H1 (cell line): Measurements from ENCODE around the gene POLR3K. TPM values are rescaled to one million over a fixed set of nuclear protein-coding genes. Genes with fewer than 3 reads are reported as not detected.

Source experiments
- CTCF ChIA-PET: fragments of 300-600 bp; sonication (Branson Sonifier 250); formaldehyde crosslinking; loops from one replicate; lab custom pipeline; 2021; ENCODE audit not compliant: partially characterized antibody; lab: Charles Lee
- POLR2A ChIA-PET: fragments of 300-600 bp; sonication (Branson Sonifier 250); formaldehyde crosslinking; loops from one replicate; lab custom pipeline; 2021; ENCODE audit warnings: inconsistent platforms; ENCODE audit not compliant: partially characterized antibody; lab: Charles Lee
- DNase-seq, 2 experiments: peaks; one replicate each; pipeline versions ENCODE4 v3.0.0 to v3.0.0-alpha.2; 2010 to 2022; ENCODE audit warnings: low spot score in 2 of 2, low read depth in 1 of 2, mixed read lengths in 1 of 2
- FAIRE-seq: peaks from 2 replicates; lab custom pipeline; 2011; peaks lifted over from hg19 to GRCh38; lab: Jason Lieb, UNC
- H2AFZ ChIP-seq: 2 replicates; pipeline ENCODE4 v1.8.1; 2012; ENCODE audit warnings: low read length, inconsistent platforms
- H2AK5ac ChIP-seq: 2 replicates; pipeline ENCODE4 v1.6.1; 2013; ENCODE audit warnings: low read depth, low read length
- H2BK120ac ChIP-seq: replicated peaks from 2 replicates; pipeline ENCODE3; 2013; ENCODE audit warnings: low read depth, low read length, inconsistent platforms
- H2BK12ac ChIP-seq: 2 replicates; pipeline ENCODE4 v1.6.1; 2013; ENCODE audit warnings: low read depth, low read length
- H2BK15ac ChIP-seq: 2 replicates; pipeline ENCODE4 v1.6.1; 2013; ENCODE audit warnings: low read length
- H2BK20ac ChIP-seq: 2 replicates; pipeline ENCODE4 v1.6.1; 2013; ENCODE audit warnings: low read length
- H2BK5ac ChIP-seq: 2 replicates; pipeline ENCODE4 v1.6.1; 2013; ENCODE audit warnings: low read depth, low read length
- H3K14ac ChIP-seq: 2 replicates; pipeline ENCODE4 v1.6.1; 2013; ENCODE audit warnings: inconsistent platforms; ENCODE audit not compliant: insufficient read length
- H3K18ac ChIP-seq: 2 replicates; pipeline ENCODE4 v1.6.1; 2013; ENCODE audit warnings: low read length; ENCODE audit errors: extremely low read depth
- H3K23ac ChIP-seq: 2 replicates; pipeline ENCODE4 v1.6.1; 2013; ENCODE audit warnings: inconsistent platforms; ENCODE audit not compliant: insufficient read length
- H3K23me2 ChIP-seq: 2 replicates; pipeline ENCODE4 v1.6.1; 2013; ENCODE audit warnings: low read depth, low read length
- H3K27ac ChIP-seq: 2 replicates; pipeline ENCODE4 v1.6.1; 2011; ENCODE audit warnings: low read depth, low read length, inconsistent platforms
- H3K27me3 ChIP-seq, 4 experiments: replicated peaks in 1 of 4; 1 replicate in 1 of 4; 2 replicates in 3 of 4; pipeline versions ENCODE4 v1.6.1 to v1.8.1; 2011 to 2013; ENCODE audit warnings: low read length in 3 of 4, mild to moderate bottlenecking in 3 of 4, inconsistent platforms in 2 of 4, mixed read lengths in 2 of 4, moderate library complexity in 1 of 4; ENCODE audit not compliant: control insufficient read depth in 3 of 4, insufficient read depth in 3 of 4; ENCODE audit errors: extremely low read depth in 1 of 4
- H3K36me3 ChIP-seq, 4 experiments: 2 replicates each; pipeline versions ENCODE4 v1.6.1 to v1.8.1; 2011 to 2013; ENCODE audit warnings: mild to moderate bottlenecking in 4 of 4, low read length in 3 of 4, moderate library complexity in 2 of 4, control low read depth in 1 of 4, inconsistent platforms in 1 of 4; ENCODE audit not compliant: insufficient read depth in 4 of 4, control insufficient read depth in 2 of 4
- H3K4ac ChIP-seq: replicated peaks from 2 replicates; pipeline ENCODE3; 2013; ENCODE audit warnings: low read length, low read depth, mixed read lengths, inconsistent platforms; ENCODE audit not compliant: insufficient read length
- H3K4me1 ChIP-seq, 4 experiments: replicated peaks in 1 of 4; 1 replicate in 1 of 4; 2 replicates in 3 of 4; pipeline versions ENCODE4 v1.6.1 to v1.8.1; 2011 to 2013; ENCODE audit warnings: low read length in 3 of 4, inconsistent platforms in 2 of 4, mixed read lengths in 1 of 4; ENCODE audit not compliant: insufficient read depth in 4 of 4, control insufficient read depth in 3 of 4
- H3K4me2 ChIP-seq, 2 experiments: 2 replicates each; pipeline versions ENCODE4 v1.6.1 to v1.8.1; 2011 to 2013; ENCODE audit warnings: low read depth in 2 of 2, low read length in 2 of 2, control low read depth in 1 of 2, inconsistent platforms in 1 of 2, mild to moderate bottlenecking in 1 of 2; ENCODE audit not compliant: insufficient read depth in 1 of 2
- H3K4me3 ChIP-seq, 4 experiments: fragments of 200-600, 300-600 bp in 1 of 4; sonication (generic), shearing (Covaris generic), sonication (Bioruptor Twin) in 1 of 4; 2 replicates each; pipeline versions ENCODE4 v1.5.1 to v1.8.1; 2011 to 2016; ENCODE audit warnings: low read length in 4 of 4, low read depth in 3 of 4, control low read depth in 2 of 4, inconsistent platforms in 2 of 4, mild to moderate bottlenecking in 2 of 4, mixed read lengths in 1 of 4, moderate library complexity in 1 of 4; ENCODE audit not compliant: insufficient read depth in 2 of 4; ENCODE audit errors: extremely low read depth in 1 of 4
- H3K56ac ChIP-seq: replicated peaks from 2 replicates; pipeline ENCODE3; 2013; ENCODE audit warnings: low read depth, mild to moderate bottlenecking, mixed read lengths, low read length, inconsistent platforms; ENCODE audit not compliant: insufficient read length
- H3K79me1 ChIP-seq: 2 replicates; pipeline ENCODE4 v1.6.1; 2013; ENCODE audit warnings: low read depth, low read length, control low read depth
- H3K79me2 ChIP-seq, 2 experiments: 2 replicates each; pipeline versions ENCODE4 v1.6.1 to v1.8.1; 2012 to 2013; ENCODE audit warnings: low read length in 2 of 2, mild to moderate bottlenecking in 2 of 2, inconsistent platforms in 1 of 2; ENCODE audit not compliant: insufficient read depth in 2 of 2, control insufficient read depth in 1 of 2
- H3K9ac ChIP-seq, 4 experiments: replicated peaks in 1 of 4; 1 replicate in 1 of 4; 2 replicates in 3 of 4; pipeline versions ENCODE4 v1.6.1 to v1.8.1; 2011 to 2013; ENCODE audit warnings: low read depth in 3 of 4, low read length in 3 of 4, control low read depth in 2 of 4, mild to moderate bottlenecking in 2 of 4, moderate library complexity in 2 of 4, inconsistent platforms in 1 of 4; ENCODE audit errors: extremely low read depth in 1 of 4
- H3K9me3 ChIP-seq, 2 experiments: 2 replicates each; pipeline versions ENCODE4 v1.6.1 to v1.8.1; 2012 to 2013; ENCODE audit warnings: mild to moderate bottlenecking in 2 of 2, moderate library complexity in 2 of 2, control low read depth in 1 of 2, inconsistent platforms in 1 of 2, low read depth in 1 of 2, low read length in 1 of 2, mixed read lengths in 1 of 2; ENCODE audit not compliant: insufficient read depth in 2 of 2
- H4K20me1 ChIP-seq, 2 experiments: replicated peaks in 1 of 2; 2 replicates each; pipeline versions ENCODE3 to v1.8.1; 2011 to 2013; ENCODE audit warnings: inconsistent platforms in 2 of 2, low read length in 2 of 2, mild to moderate bottlenecking in 1 of 2; ENCODE audit not compliant: insufficient read depth in 2 of 2, control insufficient read depth in 1 of 2
- H4K5ac ChIP-seq: 2 replicates; pipeline ENCODE4 v1.6.1; 2013; ENCODE audit warnings: low read length, low read depth, mixed read lengths, inconsistent platforms; ENCODE audit not compliant: insufficient read length
- H4K8ac ChIP-seq: 2 replicates; pipeline ENCODE4 v1.8.0; 2013; ENCODE audit warnings: mild to moderate bottlenecking, moderate library complexity, low read length, inconsistent platforms; ENCODE audit not compliant: insufficient read depth; ENCODE audit errors: extremely low read depth
- H4K91ac ChIP-seq: replicated peaks from 2 replicates; pipeline ENCODE3; 2013; ENCODE audit warnings: low read length, mixed read lengths, inconsistent platforms; ENCODE audit not compliant: insufficient read length
- CBX8 ChIP-seq: fragments of 300-800, 300-1000 bp; sonication (generic); IDR thresholded peaks from 2 replicates; pipeline ENCODE4 v1.7.1; 2016; ENCODE audit warnings: low read depth, low read length, borderline replicate concordance
- CHD1 ChIP-seq: IDR thresholded peaks from 2 replicates; pipeline ENCODE4 v1.6.1; 2012; ENCODE audit warnings: low read depth, low read length, improper control_type of control experiment
- CHD2 ChIP-seq: IDR thresholded peaks from 2 replicates; pipeline ENCODE4 v1.6.1; 2012; ENCODE audit warnings: low read length, improper control_type of control experiment
- CREB1 ChIP-seq: IDR thresholded peaks from 2 replicates; pipeline ENCODE4 v1.6.1; 2012; ENCODE audit warnings: inconsistent platforms
- EZH2 ChIP-seq: fragments of 200-600 bp; sonication (generic); IDR thresholded peaks from 2 replicates; pipeline ENCODE4 v1.7.1; 2012; ENCODE audit warnings: low read depth, mild to moderate bottlenecking, moderate library complexity, low read length, inconsistent platforms; ENCODE audit not compliant: severe bottlenecking
- FOSL1 ChIP-seq: IDR thresholded peaks from 2 replicates; pipeline ENCODE4 v1.6.1; 2011; ENCODE audit warnings: mild to moderate bottlenecking, low read depth, low read length, moderate library complexity; ENCODE audit not compliant: insufficient read depth
- POLR2AphosphoS5 ChIP-seq: IDR thresholded peaks from 2 replicates; pipeline ENCODE4 v1.6.1; 2011; ENCODE audit warnings: low read depth, low read length
- RNF2 ChIP-seq: fragments of 200-900, 300-1000 bp; sonication (generic); IDR thresholded peaks from 2 replicates; pipeline ENCODE4 v1.7.1; 2016; ENCODE audit warnings: borderline replicate concordance, low read depth, mild to moderate bottlenecking, antibody characterized with exemption, low read length; ENCODE audit not compliant: poor library complexity, severe bottlenecking; ENCODE audit errors: missing control alignments
- SP4 ChIP-seq: IDR thresholded peaks from 2 replicates; pipeline ENCODE4 v1.6.1; 2012; ENCODE audit warnings: low read length, inconsistent platforms
- SRF ChIP-seq: IDR thresholded peaks from 2 replicates; pipeline ENCODE4 v1.6.1; 2011; ENCODE audit warnings: mild to moderate bottlenecking, low read depth, low read length, moderate library complexity
- TAF1 ChIP-seq: IDR thresholded peaks from 2 replicates; pipeline ENCODE4 v1.6.1; 2011; ENCODE audit warnings: mild to moderate bottlenecking, low read depth, low read length
- WGBS, 2 experiments: shearing (Covaris generic) in 1 of 2; methylation state at CpG; one replicate each; pipeline versions ENCODE4 v1.1.6 to v1.1.7; 2013 to 2015; ENCODE audit warnings: low lambda C conversion rate in 2 of 2, mixed read lengths in 2 of 2, inconsistent platforms in 1 of 2, low coverage in 1 of 2, missing lambda C conversion rate in 1 of 2; ENCODE audit not compliant: insufficient replicate concordance in 2 of 2, insufficient coverage in 1 of 2, insufficient read length in 1 of 2; ENCODE audit errors: extremely low coverage in 1 of 2, missing lambda C conversion rate in 1 of 2; 5-methylcytosine and 5-hydroxymethylcytosine counted together
- polyA plus RNA-seq, 7 experiments: library from polyadenylated mRNA; depleted of rRNA in 3 of 7; stranded (reverse) in 5 of 7; unstranded in 2 of 7; fragments of >200 nt in 5 of 7; fragments of 200-250 nt in 2 of 7; gene quantifications; 1 replicate in 5 of 7; 2 replicates in 1 of 7; 4 replicates in 1 of 7; pipeline versions ENCODE4 v1.2.1 to v1.2.3, GENCODE V29; 2011 to 2013; ENCODE audit warnings: missing spikeins in 2 of 7, mixed read lengths in 2 of 7
- total RNA-seq: library from RNA; stranded (reverse); fragmentation: NEBNext Ultra II Directional; extraction: Animal tissue kit (Norgen Biotek cat#: 25700); gene quantifications from 2 replicates; pipeline ENCODE4 v1.2.1, GENCODE V29; 2021
- TF ChIP-seq, protein P1 (sequence below): IDR thresholded peaks from 2 replicates; pipeline ENCODE4 v1.6.1; 2011; ENCODE audit warnings: low read length, improper control_type of control experiment

The POLR3K gene
- total and polyA plus RNA-seq, 2 of the 8 experiments (the other 6 are each of a cell fraction or from before 2014, with no cell fraction given) = 45.4 to 80.5 TPM

DNA sequence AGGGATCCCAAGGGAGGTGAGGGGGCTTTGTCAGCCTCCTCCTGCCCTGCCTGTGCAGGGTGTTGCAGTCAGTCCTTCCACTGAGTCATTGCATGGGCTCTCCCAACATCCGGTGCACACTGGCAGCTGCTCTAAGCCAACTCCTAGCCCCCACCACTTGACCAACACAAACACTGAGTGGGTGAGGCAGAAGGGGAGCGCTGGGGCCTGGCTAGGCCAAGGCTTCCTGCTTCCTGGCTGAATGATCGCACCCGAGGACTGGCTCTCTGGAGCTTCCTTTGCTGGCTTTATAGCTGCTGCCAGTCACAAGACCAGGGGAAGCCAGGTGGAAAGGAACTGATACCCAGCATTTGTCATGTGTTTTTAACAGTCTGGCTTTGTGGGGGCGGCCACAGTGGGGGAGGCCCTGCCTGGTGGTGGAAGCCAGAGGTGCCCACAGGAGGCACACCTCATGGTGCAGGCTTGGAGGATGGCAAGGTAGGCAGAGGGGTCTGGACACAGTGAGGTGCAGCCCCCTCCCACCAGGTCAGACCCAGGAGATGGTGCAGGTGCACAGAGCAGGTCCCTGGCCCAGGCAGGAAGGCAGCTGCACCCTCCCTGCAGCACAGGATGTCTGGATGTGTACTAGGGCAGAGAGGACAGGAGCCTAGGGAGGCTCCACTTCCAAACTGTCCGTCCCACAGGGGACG is 31.5 kb upstream of the POLR3K start:
- Histone ChIP-seq H4K5ac (no peak overlapping the region), H3K4me1 (peaks cover 0 to 8% (median 2%) of the 10 kb centered on the region in 4 experiments; a peak in 5 of 7 replicates), H3K9me3 (no peaks in the 10 kb centered on the region), H2BK20ac (no peak overlapping the region), H3K23ac (no peak overlapping the region), H3K4ac (no peak overlapping the region), H3K56ac (no peak overlapping the region), H3K14ac (no peak overlapping the region), H3K36me3 (peaks cover 7 to 13% (median 12%) of the 10 kb centered on the region in 4 experiments; a peak in 7 of 8 replicates), H4K8ac (0 out of 2 replicates have a peak overlapping the region, but pooled peaks have one; percentile 25), H3K4me3 (no peak overlapping the region), H3K27ac (no peak overlapping the region), H3K79me1 (no peaks in the 10 kb centered on the region), H2BK120ac (no peak overlapping the region), H2BK15ac (no peak overlapping the region), H2AFZ (no peak overlapping the region), H4K20me1 (peaks cover 7 to 12% of the 10 kb centered on the region in 2 experiments), H2AK5ac (no peak overlapping the region), H4K91ac (no peak overlapping the region), H3K27me3 (no peaks in the 10 kb centered on the region), H3K4me2 (no peak overlapping the region), H2BK5ac (no peak overlapping the region), H3K18ac (no peak overlapping the region), H2BK12ac (no peak overlapping the region), H3K9ac (no peak overlapping the region), H3K79me2 (no peaks in the 10 kb centered on the region), H3K23me2 (no peaks in the 10 kb centered on the region)
- WGBS, 2 experiments = 86% methylated on average over 7 of the region's 7 CpGs; no CpG with 5 or more reads in 1 of the 2 experiments
- ChIA-PET POLR2A (interaction anchor here (1.0 to 2.2 kb wide), 7 partner anchors 9 to 21 kb away, joined by 3 to 9 read pairs (median 4); no protein-coding TSS in a partner anchor), CTCF (interaction anchor here (0.6 to 25.7 kb wide), 8 partner anchors 8 to 402 kb away, joined by 3 to 856 read pairs (median 5); partner anchors contain the start of gene RHBDF1)
- DNase-seq (no peak), FAIRE-seq (no peak)
- TF ChIP-seq SP4 (no peak), TAF1 (no peak), CREB1 (no peak), FOSL1 (no peak), POLR2AphosphoS5 (no peak), CHD2 (no peak), CBX8 (no peak), CHD1 (no peak), EZH2 (no peak), SRF (no peak), RNF2 (no peak)
- TF ChIP-seq, protein P1, sequence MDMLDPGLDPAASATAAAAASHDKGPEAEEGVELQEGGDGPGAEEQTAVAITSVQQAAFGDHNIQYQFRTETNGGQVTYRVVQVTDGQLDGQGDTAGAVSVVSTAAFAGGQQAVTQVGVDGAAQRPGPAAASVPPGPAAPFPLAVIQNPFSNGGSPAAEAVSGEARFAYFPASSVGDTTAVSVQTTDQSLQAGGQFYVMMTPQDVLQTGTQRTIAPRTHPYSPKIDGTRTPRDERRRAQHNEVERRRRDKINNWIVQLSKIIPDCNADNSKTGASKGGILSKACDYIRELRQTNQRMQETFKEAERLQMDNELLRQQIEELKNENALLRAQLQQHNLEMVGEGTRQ = no peak
